ENCODE data around the gene CCDC157.

- TF ChIP-seq TCF12 (IDR thresholded peaks at IDR 0.05; ENCODE audit: low read depth) (no peak), MAX (IDR thresholded peaks at IDR 0.05) (no peak), EP300 (IDR thresholded peaks at IDR 0.05; ENCODE audit: borderline replicate concordance) (no peak)
Observed at GRCh38 chr22:30347255-30347892, 9.4 kb upstream of the CCDC157 start.
